Motor neuron (in vitro differentiated cells): ENCODE results near the gene BTN2A1. TPM values are rescaled to one million over a fixed set of nuclear protein-coding genes. Genes with fewer than 3 reads are reported as not detected.
"Not testable (repeated sequence)": the region's sequence is repeated elsewhere in the genome, so short reads cannot be mapped to it uniquely, and the experiment has no call there.

Source experiments
- ATAC-seq, 8 experiments: fragments of 200-7000 bp; cut with Tn5 transposase; replicated peaks in 6 of 8; 2 replicates each; pipeline ENCODE4 v1.8.0; 2021; ENCODE audit warnings: mild to moderate bottlenecking in 8 of 8, moderate library complexity in 8 of 8
- H3K27ac ChIP-seq, 2 donors: fragments of 250-450 bp; sonication (Bioruptor Pico); 2 replicates each; pipeline ENCODE4 v1.9.0; 2021; ENCODE audit warnings: antibody characterized with exemption in 2 of 2, mild to moderate bottlenecking in 2 of 2, moderate library complexity in 1 of 2
- H3K4me1 ChIP-seq, 2 donors: fragments of 250-450 bp; sonication (Bioruptor Pico); replicated peaks in 1 of 2; 2 replicates each; pipeline ENCODE4 v1.6.1; 2021; ENCODE audit warnings: antibody characterized with exemption in 2 of 2, mild to moderate bottlenecking in 2 of 2, moderate library complexity in 1 of 2
- H3K4me3 ChIP-seq, 5 donors: fragments of 250-450 bp; sonication (Bioruptor Pico); 2 replicates each; pipeline ENCODE4 v1.9.0; 2021; ENCODE audit warnings: antibody characterized with exemption in 5 of 5, mild to moderate bottlenecking in 5 of 5, moderate library complexity in 4 of 5
- WGBS, 10 experiments: fragments of 450-650 bp; shearing (Covaris generic); methylation state at CpG; one replicate each; pipeline ENCODE4 v1.0.0; 2022; 5-methylcytosine and 5-hydroxymethylcytosine counted together
- in situ Hi-C, 9 experiments: fragments of 400-800 bp; cut with MboI; loops; one replicate each; pipeline ENCODE4 v1.15.0; 2021; ENCODE audit warnings: low sequenced_read_pairs in 9 of 9, low pct_unique_long_range_greater_than_20kb in 2 of 9; ENCODE audit not compliant: unreplicated experiment in 9 of 9
- total RNA-seq, 8 experiments: library from RNA; unstranded; fragments of 300-600 nt; gene quantifications; 2 replicates each; pipeline versions ENCODE4 v1.2.3 to v1.2.4, GENCODE V29; 2022

The BTN2A1 gene
- total RNA-seq, 8 experiments from 2014 or later = 10.0 to 23.4 (median 17.6) TPM

- peak overlapping the region; percentile 48 to 79 (median 57) for H3K4me3 ChIP-seq
- H3K27ac ChIP-seq = peak overlapping the region in 1 of 2 donors; percentile 7
- peak; percentile 93 to 100 (median 99) for ATAC-seq
- WGBS, 10 experiments = 0 to 4% (median 0%) methylated on average over 1 to 13 of the region's 31 CpGs
- H3K4me1 ChIP-seq = peaks cover 0 to 6% of the 10 kb centered on the region in 2 donors
- in situ Hi-C loops = no loop called here
Observed at GRCh38 chr6:26421259-26422144, 36.3 kb upstream of the BTN2A1 start.

GRCh38 chr6:26422329-26422728 lies 35.4 kb upstream of the BTN2A1 start:
- ATAC-seq = no peak
- in situ Hi-C loops = no loop called here
- peaks cover 0 to 6% of the 10 kb centered on the region in 2 donors for H3K4me1 ChIP-seq
- no peak overlapping the region for H3K4me3 ChIP-seq
- no peak overlapping the region for H3K27ac ChIP-seq
- 83 to 100% (median 90%) methylated on average over 1 to 3 of the region's 3 CpGs for WGBS, 10 experiments

GRCh38 chr6:26426691-26427450 lies 30.9 kb upstream of the BTN2A1 start:
- in situ Hi-C loops = no loop called here
- Histone ChIP-seq H3K27ac (no peak overlapping the region), H3K4me1 (no peaks in the 10 kb centered on the region), H3K4me3 (no peak overlapping the region)
- no peak for ATAC-seq
- WGBS, 10 experiments = 78 to 100% (median 98%) methylated on average over 1 to 5 of the region's 5 CpGs; no CpG with 5 or more reads in 1 of the 10 experiments

- Histone ChIP-seq H3K4me3 (no peak overlapping the region), H3K4me1 (no peaks in the 10 kb centered on the region), H3K27ac (no peak overlapping the region)
- in situ Hi-C loops = no loop called here
- ATAC-seq = no peak
- 76 to 100% (median 96%) methylated on average over 1 to 3 of the region's 3 CpGs; no CpG with 5 or more reads in 2 of the 10 experiments for WGBS, 10 experiments
Observed at GRCh38 chr6:26427451-26427809, 30.3 kb upstream of the BTN2A1 start.

- no peak overlapping the region for H3K27ac ChIP-seq
- ATAC-seq = no peak
- no peak overlapping the region for H3K4me3 ChIP-seq
- WGBS, 10 experiments = 78 to 100% (median 89%) methylated on average over 1 to 2 of the region's 2 CpGs; no CpG with 5 or more reads in 2 of the 10 experiments
- H3K4me1 ChIP-seq = no peaks in the 10 kb centered on the region
- in situ Hi-C loops = no loop called here
Observed at GRCh38 chr6:26428206-26428605, 29.5 kb upstream of the BTN2A1 start.

- 80 to 100% (median 81%) methylated on average over 1 to 4 of the region's 5 CpGs; no CpG with 5 or more reads in 5 of the 10 experiments for WGBS, 10 experiments
- no peak for ATAC-seq
- H3K4me1 ChIP-seq = no peaks in the 10 kb centered on the region
- in situ Hi-C loops = no loop called here
- no peak overlapping the region for H3K4me3 ChIP-seq
- H3K27ac ChIP-seq = no peak overlapping the region
Observed at GRCh38 chr6:26430787-26431186, 27.0 kb upstream of the BTN2A1 start.

GRCh38 chr6:26431258-26432172 lies 26.2 kb upstream of the BTN2A1 start:
- no peaks in the 10 kb centered on the region for H3K4me1 ChIP-seq
- peak in 3 of 8 experiments; percentile 79 to 98 (median 98) for ATAC-seq
- WGBS, 10 experiments = 0 to 96% (median 65%) methylated on average over 1 to 6 of the region's 6 CpGs; no CpG with 5 or more reads in 4 of the 10 experiments
- no peak overlapping the region for H3K27ac ChIP-seq
- no peak overlapping the region for H3K4me3 ChIP-seq
- in situ Hi-C loops = no loop called here

- in situ Hi-C loops = no loop called here
- Histone ChIP-seq H3K4me3 (no peak overlapping the region), H3K4me1 (no peaks in the 10 kb centered on the region), H3K27ac (no peak overlapping the region)
- WGBS, 10 experiments = 80 to 100% (median 98%) methylated on average over 1 to 4 of the region's 5 CpGs
- ATAC-seq = no peak
Observed at GRCh38 chr6:26432627-26433201, 25.0 kb upstream of the BTN2A1 start.

- ATAC-seq, H3K4me3 ChIP-seq, H3K4me1 ChIP-seq, in situ Hi-C loops, H3K27ac ChIP-seq: not testable (repeated sequence)
- WGBS, 10 experiments = 78 to 100% (median 93%) methylated on average over 1 to 8 of the region's 8 CpGs; no CpG with 5 or more reads in 2 of the 10 experiments
Observed at GRCh38 chr6:26433680-26434079, 24.1 kb upstream of the BTN2A1 start.

- Histone ChIP-seq H3K4me1 (peaks cover 2 to 4% of the 10 kb centered on the region in 2 donors), H3K27ac (no peak overlapping the region), H3K4me3 (no peak overlapping the region)
- in situ Hi-C loops = no loop called here
- ATAC-seq = no peak
- WGBS, 10 experiments = 63 to 100% (median 84%) methylated on average over 1 to 4 of the region's 4 CpGs; no CpG with 5 or more reads in 1 of the 10 experiments
Observed at GRCh38 chr6:26436018-26436417, 21.7 kb upstream of the BTN2A1 start.

- ATAC-seq = no peak
- in situ Hi-C loops = no loop called here
- WGBS, 10 experiments = 43 to 83% (median 80%) methylated on average over 1 of the region's 1 CpG; no CpG with 5 or more reads in 7 of the 10 experiments
Observed at GRCh38 chr6:26437550-26437949, 20.2 kb upstream of the BTN2A1 start.

GRCh38 chr6:26438000-26438399 lies 19.8 kb upstream of the BTN2A1 start:
- no peak overlapping the region for H3K4me3 ChIP-seq
- ATAC-seq = no peak
- peaks cover 2 to 4% of the 10 kb centered on the region in 2 donors for H3K4me1 ChIP-seq
- no peak overlapping the region for H3K27ac ChIP-seq
- 92 to 100% (median 100%) methylated on average over 1 of the region's 1 CpG; no CpG with 5 or more reads in 3 of the 10 experiments for WGBS, 10 experiments
- in situ Hi-C loops = no loop called here

More at GRCh38 chr6:26437550-26437949, 20.2 kb upstream of the BTN2A1 start:
- Histone ChIP-seq H3K4me3 (no peak overlapping the region), H3K27ac (no peak overlapping the region), H3K4me1 (peaks cover 2 to 4% of the 10 kb centered on the region in 2 donors)
